Amygdala (tissue), 56 donors: ENCODE measurements around the gene ERCC8.

Experiments
- DNase-seq, 56 donors: peaks; one replicate each; lab custom pipeline; 2025; lab: John Stamatoyannopoulos, UW

Gene ERCC8

DNA sequence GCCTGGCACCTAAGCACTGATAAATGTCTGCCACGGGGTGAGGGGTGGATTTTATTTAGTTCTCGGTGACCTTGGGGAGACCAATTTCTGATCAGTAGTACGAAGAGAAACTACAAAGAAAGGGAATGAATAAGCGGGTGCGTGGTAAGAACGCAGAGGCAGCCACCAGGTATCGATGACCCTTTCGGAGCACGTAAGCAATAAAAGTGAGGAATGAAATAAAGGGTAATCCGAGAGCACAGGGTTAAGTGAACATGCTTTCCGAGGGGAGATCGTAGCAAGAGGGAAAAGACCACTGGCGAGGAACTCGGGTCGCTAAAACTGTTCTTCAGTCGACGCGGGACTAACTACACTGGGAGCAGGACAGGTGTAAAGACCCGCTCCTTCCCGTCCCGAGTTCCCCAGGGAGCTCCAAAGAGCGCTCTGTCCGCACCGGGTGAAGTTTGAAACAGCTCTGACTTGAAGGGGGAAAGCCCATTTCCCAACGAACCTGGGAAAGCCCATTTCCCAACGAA is 101.9 kb downstream of the ERCC8 start:
- DNase-seq, result peak in 5 of 56 donors; percentile 18 to 33 (median 24)

DNA sequence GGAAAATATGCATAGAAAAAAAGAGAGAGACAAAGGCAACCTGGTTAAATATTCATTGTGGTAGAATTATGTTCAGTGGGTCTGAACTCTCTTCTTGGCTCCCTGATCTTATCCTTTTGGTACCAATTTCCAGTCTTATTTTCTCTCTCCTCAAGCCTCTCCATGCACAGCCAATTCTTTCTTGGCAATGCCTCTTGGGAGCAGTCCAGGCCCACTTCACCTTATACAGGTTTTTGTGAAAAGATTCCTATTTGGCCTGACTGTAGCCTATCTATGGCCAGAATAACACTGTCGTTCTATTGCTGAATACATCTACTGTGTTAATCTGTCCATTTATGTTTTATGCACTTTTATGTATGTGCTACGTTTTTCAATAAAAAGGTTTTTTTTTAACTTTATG is 103.5 kb downstream of the ERCC8 start:
- DNase-seq, result no peak

GRCh38 chr5:60836131-60836530 is 108.7 kb downstream of the ERCC8 start:
- no peak for DNase-seq

- no peak for DNase-seq
These were observed 109.3 kb downstream of the ERCC8 start for GRCh38 chr5:60835554-60835953.

- no peak for DNase-seq
These were observed 111.3 kb downstream of the ERCC8 start for GRCh38 chr5:60833520-60833919.

- DNase-seq, result no peak
These were observed 114.2 kb downstream of the ERCC8 start for GRCh38 chr5:60830581-60831127.

GRCh38 chr5:60829490-60830266 is 115.2 kb downstream of the ERCC8 start:
- DNase-seq, result no peak

DNA sequence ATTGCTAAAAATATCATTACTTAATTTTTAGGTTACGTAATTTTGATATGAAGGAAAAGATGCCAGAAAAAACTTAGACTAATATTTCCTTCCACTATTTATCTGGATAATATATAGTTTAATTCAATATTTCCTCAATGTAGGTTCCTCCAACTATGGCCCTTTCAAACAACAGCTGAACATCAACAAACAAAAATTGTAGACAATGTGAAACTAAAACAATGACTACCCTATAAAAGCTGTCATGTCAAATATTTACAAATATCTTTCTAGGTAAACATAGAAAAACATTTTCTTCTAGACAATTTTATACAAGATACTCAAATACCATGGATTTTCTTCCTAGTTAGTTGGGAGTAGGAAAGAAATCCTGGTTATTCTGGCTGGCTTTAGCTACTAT is 117.7 kb downstream of the ERCC8 start:
- no peak for DNase-seq

DNA sequence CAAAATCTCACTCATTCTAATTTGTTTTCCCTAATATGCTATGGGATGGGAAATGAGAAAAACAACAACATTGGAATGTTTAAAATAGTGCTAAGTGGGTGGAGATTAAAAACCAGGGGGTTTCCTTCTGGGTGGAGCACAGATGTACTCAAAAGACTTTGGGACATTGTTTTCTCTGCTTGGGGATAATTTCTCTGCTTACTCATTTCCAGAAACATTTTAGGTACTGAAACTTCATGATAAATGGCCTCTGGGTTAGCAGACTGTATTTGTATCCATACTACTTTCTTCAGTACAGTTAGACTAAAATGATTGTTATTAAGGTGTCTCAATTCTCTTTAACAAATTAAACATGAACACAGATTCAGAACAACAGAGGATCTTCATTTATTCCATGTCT is 118.2 kb downstream of the ERCC8 start:
- DNase-seq, result no peak
